Diencephalon (tissue), 1 donor: ENCODE measurements around the gene NUDT22. TPM values are rescaled to one million over a fixed set of nuclear protein-coding genes. Genes with fewer than 3 reads are reported as not detected.

Experiments used
- total RNA-seq: library from RNA; depleted of rRNA; stranded (reverse); fragments of >200 nt; gene quantifications from one replicate; pipeline ENCODE4 v1.2.3, GENCODE V29; 2014

Gene NUDT22, protein sequence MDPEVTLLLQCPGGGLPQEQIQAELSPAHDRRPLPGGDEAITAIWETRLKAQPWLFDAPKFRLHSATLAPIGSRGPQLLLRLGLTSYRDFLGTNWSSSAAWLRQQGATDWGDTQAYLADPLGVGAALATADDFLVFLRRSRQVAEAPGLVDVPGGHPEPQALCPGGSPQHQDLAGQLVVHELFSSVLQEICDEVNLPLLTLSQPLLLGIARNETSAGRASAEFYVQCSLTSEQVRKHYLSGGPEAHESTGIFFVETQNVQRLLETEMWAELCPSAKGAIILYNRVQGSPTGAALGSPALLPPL
- total RNA-seq = 14.5 TPM

GRCh38 chr11:64225608-64226506, at the start of gene NUDT22, which contains the start of gene TRPT1:
Gene NUDT22, plus strand, starts transcription at chr11:64226274. Its CDS starts 379 bp downstream, at chr11:64226653.
Gene TRPT1, minus strand, starts transcription at chr11:64226186. Its CDS starts 326 bp downstream, at chr11:64225860.

DNA sequence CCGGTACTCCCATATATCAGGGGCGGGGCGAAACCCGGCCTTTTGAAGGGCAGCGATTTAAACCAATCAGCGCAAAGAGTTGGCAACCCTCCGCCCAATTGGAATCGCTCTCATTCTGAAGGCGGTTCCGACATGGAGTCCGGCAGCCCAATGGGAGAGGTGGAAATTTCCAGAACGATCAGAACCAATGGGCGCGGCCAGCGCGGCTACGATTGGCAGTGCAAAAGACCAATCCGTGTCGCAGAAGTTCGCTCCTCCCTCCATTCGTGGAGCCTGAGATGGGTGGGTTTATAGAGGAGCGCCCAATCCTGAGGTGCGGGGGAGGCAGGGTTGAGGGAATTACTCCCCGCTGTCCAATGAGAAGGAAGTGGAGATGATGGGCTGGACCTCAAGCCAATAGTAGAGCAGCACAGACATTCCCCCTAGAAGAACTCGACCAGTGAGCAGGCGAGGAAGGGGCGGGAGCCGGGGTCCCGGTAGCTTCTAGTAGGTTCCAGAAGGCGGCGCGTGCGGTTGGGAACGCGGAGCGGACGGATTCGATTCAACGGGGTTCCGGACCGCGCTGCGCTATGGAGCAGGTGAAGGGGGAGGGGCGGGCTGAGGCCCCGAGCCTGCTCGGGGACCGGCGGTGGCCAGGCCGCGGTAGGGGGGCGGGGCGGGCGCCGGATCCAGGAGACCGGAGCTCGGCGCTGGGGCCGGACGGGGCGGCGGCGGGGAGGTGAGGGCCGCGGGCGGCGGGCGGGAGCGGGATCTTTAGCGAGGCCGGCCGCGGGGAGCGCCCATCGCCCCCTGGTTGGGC, 40.2 kb upstream of the NUDT22 start, which contains the start of gene STIP1:
Gene STIP1, plus strand, starts transcription at position 479 of the 799 bp plus-strand sequence. Its CDS starts 91 bp downstream, at position 570.

GRCh38 chr11:64206457-64207255, 19.4 kb upstream of the NUDT22 start, which contains the start of gene FERMT3:
Gene FERMT3, plus strand, starts transcription at chr11:64206721. Its CDS starts 644 bp downstream, at chr11:64207365.

DNA sequence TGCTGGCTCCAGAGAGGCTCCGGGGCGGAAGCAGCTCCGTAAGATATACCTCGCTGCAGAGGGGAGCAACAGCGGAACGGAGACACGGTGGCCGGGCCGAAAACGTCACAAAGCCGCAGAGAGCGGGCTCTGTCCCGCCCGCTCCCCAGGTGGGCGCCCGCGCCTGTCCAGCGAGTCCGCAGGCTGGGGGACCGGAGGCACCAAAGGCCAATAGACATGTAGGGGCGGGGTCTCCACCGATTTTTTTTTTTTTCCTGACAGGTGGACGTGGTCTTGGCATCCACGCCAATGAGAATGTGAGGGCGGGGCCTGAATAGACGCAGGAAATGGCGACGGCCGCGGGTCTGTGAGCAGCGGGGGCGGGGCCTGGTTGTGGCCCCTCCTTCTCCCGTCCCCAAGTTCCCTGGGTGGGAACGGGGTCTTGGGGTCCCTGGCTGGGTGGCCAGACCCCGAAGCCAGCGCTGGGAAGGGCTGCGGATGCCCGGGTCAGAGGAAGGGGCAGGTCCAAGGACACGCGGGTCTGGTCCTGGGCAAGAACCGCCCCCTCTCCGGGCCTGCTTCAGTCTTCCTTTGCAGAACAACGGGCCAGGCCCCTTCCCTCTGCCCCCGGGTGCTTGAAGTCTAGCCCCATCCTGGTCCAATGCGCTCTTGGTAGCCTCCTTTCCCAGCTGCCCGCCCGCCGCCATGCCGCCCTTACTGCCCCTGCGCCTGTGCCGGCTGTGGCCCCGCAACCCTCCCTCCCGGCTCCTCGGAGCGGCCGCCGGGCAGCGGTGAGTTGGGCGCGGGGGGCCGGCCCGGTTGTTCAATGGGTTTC, 4.3 kb downstream of the NUDT22 start, which contains the start of gene DNAJC4:
Gene DNAJC4, plus strand, starts transcription at position 378 of the 814 bp plus-strand sequence. Its CDS starts 307 bp downstream, at position 685.

GRCh38 chr11:64233913-64234586, 8.0 kb downstream of the NUDT22 start, which contains the start of gene VEGFB:
Gene VEGFB, plus strand, starts transcription at chr11:64234584. Its CDS starts 250 bp downstream, at chr11:64234834.

GRCh38 chr11:64240435-64241240, 14.6 kb downstream of the NUDT22 start, which contains the start of gene FKBP2:
Gene FKBP2, plus strand, starts transcription at chr11:64241095. Its CDS starts 1,293 bp downstream, at chr11:64242388.

DNA sequence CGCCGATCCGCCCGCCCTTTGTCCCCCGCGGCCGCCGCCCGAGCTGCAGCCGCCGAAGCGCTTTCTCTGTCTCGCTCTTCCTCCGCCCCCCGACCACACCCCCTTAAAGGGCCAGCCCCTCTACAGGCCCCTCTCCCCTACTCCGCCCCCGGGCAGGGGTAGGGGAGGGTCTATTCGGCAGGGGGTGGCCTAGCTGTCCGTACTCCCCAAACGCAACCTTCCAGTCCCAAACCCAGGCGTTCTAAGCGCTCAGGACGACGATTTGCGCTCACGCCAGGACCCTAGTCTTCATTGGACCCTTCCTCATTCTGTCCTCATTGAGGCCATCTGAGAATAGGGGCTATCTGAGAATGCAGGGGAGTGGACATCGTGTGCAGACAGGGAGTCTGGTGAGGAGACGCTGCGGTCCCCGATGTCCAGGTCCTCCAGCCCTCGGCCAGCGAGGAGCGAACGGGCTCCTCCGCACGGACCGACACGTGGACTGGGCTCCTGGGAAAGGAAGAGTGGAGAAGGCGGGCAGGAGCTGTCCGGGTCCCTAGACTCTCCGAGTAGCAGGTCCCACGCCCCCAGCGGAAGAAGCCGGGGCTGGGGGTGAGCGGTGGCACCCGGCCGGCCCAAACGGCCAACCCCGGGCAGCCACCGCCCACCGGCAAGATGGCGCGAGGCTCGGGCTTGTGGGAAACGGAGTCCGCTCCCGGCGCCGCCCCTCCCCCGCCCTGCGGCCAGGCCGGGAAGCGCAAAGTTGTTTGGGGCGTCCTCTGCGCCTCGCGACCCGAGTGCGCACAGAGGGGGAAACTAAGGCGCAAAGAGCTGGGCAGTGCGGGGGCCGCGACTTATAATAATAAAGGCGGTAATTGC, 21.0 kb downstream of the NUDT22 start, which contains the start of gene PPP1R14B:
Gene PPP1R14B, minus strand, starts transcription at position 73 of the 858 bp plus-strand sequence. CDS start 270 bp downstream, outside the sequence.

DNA sequence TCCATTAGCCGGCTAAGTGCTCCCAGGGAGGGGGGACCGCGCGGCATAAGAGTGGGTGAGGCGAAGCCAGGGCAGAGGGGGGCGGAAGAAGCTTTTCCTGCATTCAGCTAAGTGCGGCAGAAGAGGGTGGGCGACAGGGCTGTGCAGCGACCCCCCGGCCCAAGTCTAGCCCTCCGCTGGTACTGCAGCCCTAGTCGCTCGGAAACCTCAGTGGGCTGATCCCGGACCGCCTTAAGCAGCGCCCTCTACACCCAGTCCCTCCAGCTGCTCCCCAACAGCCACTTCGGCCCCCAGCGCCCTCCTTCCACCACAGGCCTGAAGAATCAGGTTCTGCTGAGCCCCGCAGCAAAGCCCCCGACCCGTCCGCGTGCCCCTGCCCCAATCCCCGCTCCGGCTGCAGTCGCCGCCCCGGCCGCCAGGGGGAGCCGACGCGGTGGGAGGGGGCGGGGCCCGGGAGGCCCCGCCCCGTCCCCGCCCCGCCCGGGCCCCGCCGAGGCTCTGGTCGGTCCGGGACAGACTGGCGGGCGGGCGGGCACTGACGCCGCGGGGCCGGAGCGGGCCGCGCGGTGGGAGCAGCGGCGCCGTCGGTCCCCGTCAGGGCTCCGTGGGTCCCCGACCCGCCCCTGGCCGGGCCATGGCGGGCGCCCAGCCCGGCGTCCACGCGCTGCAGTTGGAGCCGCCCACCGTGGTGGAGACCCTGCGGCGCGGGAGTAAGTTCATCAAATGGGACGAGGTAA, 25.1 kb downstream of the NUDT22 start, which contains the start of gene PLCB3:
Gene PLCB3, plus strand, starts transcription at position 515 of the 737 bp plus-strand sequence. Its CDS starts 120 bp downstream, at position 635.

Other genes with a start within 250 kb of the NUDT22 start
- 43.8 TPM for gene OTUB1, start 239.8 kb upstream of the NUDT22 start, total RNA-seq
- gene FLRT1, start 190.3 kb upstream of the NUDT22 start, total RNA-seq = 12.0 TPM
- 8.8 TPM for gene MACROD1, start 60.2 kb upstream of the NUDT22 start, total RNA-seq
- 97.6 TPM for gene STIP1, start 40.1 kb upstream of the NUDT22 start, total RNA-seq
- 2.3 TPM for gene FERMT3, start 19.6 kb upstream of the NUDT22 start, total RNA-seq
- 14.1 TPM for gene TRPT1, start 88 bp upstream of the NUDT22 start, total RNA-seq
- 19.4 TPM for gene DNAJC4, start 4.3 kb downstream of the NUDT22 start, total RNA-seq
- gene VEGFB, start 8.3 kb downstream of the NUDT22 start, total RNA-seq = 50.7 TPM
- 29.8 TPM for gene FKBP2, start 14.8 kb downstream of the NUDT22 start, total RNA-seq
- gene PPP1R14B, start 20.7 kb downstream of the NUDT22 start, total RNA-seq = 64.6 TPM
- 7.8 TPM for gene PLCB3, start 25.3 kb downstream of the NUDT22 start, total RNA-seq
- gene BAD, start 58.4 kb downstream of the NUDT22 start, total RNA-seq = 53.3 TPM
- 13.6 TPM for gene GPR137, start 59.6 kb downstream of the NUDT22 start, total RNA-seq
- 7.2 TPM for gene KCNK4, start 65.0 kb downstream of the NUDT22 start, total RNA-seq
- gene CATSPERZ, start 74.1 kb downstream of the NUDT22 start, total RNA-seq = 2.1 TPM
- gene ESRRA, start 79.2 kb downstream of the NUDT22 start, total RNA-seq = 10.8 TPM
- gene TRMT112, start 91.3 kb downstream of the NUDT22 start, total RNA-seq = 82.4 TPM
- 200 TPM for gene PRDX5, start 91.8 kb downstream of the NUDT22 start, total RNA-seq
- gene CCDC88B, start 113.9 kb downstream of the NUDT22 start, total RNA-seq = 3.2 TPM
- gene RPS6KA4, start 132.9 kb downstream of the NUDT22 start, total RNA-seq = 13.8 TPM